HEK293 (cell line): Measurements from ENCODE around the gene MACO1.
A peak's percentile ranks its signal among the peaks of the same experiment; 100 is the strongest.

ENCODE experiments used
- BCL11A ChIP-seq: fragments of 450-650 bp; formaldehyde crosslinking; IDR thresholded peaks from 2 replicates; pipeline ENCODE4 v1.5.1; 2016; ENCODE audit warnings: low read depth, missing biosample characterization, missing genetic modification characterization
- HOXA7 ChIP-seq: sonication (generic); formaldehyde crosslinking; IDR thresholded peaks from 2 replicates; pipeline ENCODE4 v1.8.1; 2022; ENCODE audit warnings: missing genetic modification reagents, borderline replicate concordance
- KLF10 ChIP-seq: fragments of 450-650 bp; IDR thresholded peaks from 2 replicates; pipeline ENCODE4 v1.5.1; 2018; ENCODE audit warnings: missing biosample characterization, mild to moderate bottlenecking, missing genetic modification characterization
- ZBTB1 ChIP-seq: fragments of 450-650 bp; formaldehyde crosslinking; IDR thresholded peaks from 2 replicates; pipeline ENCODE4 v1.5.1; 2016; ENCODE audit warnings: missing biosample characterization, missing genetic modification characterization
- ZBTB20 ChIP-seq: fragments of 450-650 bp; formaldehyde crosslinking; IDR thresholded peaks from 2 replicates; pipeline ENCODE4 v1.5.1; 2016; ENCODE audit warnings: missing biosample characterization, missing genetic modification characterization
- ZBTB7A ChIP-seq: fragments of 450-650 bp; formaldehyde crosslinking; IDR thresholded peaks from 2 replicates; pipeline ENCODE4 v1.5.1; 2016; ENCODE audit warnings: low read depth, missing biosample characterization, missing genetic modification characterization
- ZNF114 ChIP-seq: fragments of 450-650 bp; formaldehyde crosslinking; IDR thresholded peaks from 2 replicates; pipeline ENCODE4 v1.5.0; 2017; ENCODE audit warnings: missing biosample characterization, missing genetic modification characterization
- ZNF157 ChIP-seq: fragments of 450-650 bp; formaldehyde crosslinking; IDR thresholded peaks from 2 replicates; pipeline ENCODE4 v1.5.1; 2016; ENCODE audit warnings: missing biosample characterization, missing genetic modification characterization
- ZNF2 ChIP-seq: fragments of 450-650 bp; formaldehyde crosslinking; IDR thresholded peaks from 2 replicates; pipeline ENCODE4 v1.5.1; 2016; ENCODE audit warnings: missing biosample characterization, missing genetic modification characterization
- ZNF202 ChIP-seq: fragments of 450-650 bp; formaldehyde crosslinking; IDR thresholded peaks from 2 replicates; pipeline ENCODE4 v1.5.1; 2016; ENCODE audit warnings: missing biosample characterization, missing genetic modification characterization, borderline replicate concordance
- ZNF214 ChIP-seq: fragments of 450-650 bp; formaldehyde crosslinking; IDR thresholded peaks from 2 replicates; pipeline ENCODE4 v1.5.1; 2017; ENCODE audit warnings: missing biosample characterization, mild to moderate bottlenecking, missing genetic modification characterization, borderline replicate concordance
- ZNF302 ChIP-seq: fragments of 450-650 bp; formaldehyde crosslinking; IDR thresholded peaks from 2 replicates; pipeline ENCODE4 v1.5.1; 2016; ENCODE audit warnings: missing biosample characterization, missing genetic modification characterization, low read depth
- ZNF341 ChIP-seq: fragments of 450-650 bp; formaldehyde crosslinking; IDR thresholded peaks from 2 replicates; pipeline ENCODE4; 2016; ENCODE audit warnings: low read depth, missing biosample characterization, missing genetic modification characterization
- ZNF350 ChIP-seq: fragments of 450-650 bp; formaldehyde crosslinking; IDR thresholded peaks from 2 replicates; pipeline ENCODE4 v1.5.0; 2017; ENCODE audit warnings: missing biosample characterization, mild to moderate bottlenecking, missing genetic modification characterization
- ZNF366 ChIP-seq: fragments of 450-650 bp; formaldehyde crosslinking; conservative IDR thresholded peaks from 2 replicates; pipeline ENCODE4 v1.5.1; 2016; ENCODE audit warnings: missing biosample characterization, missing genetic modification characterization
- ZNF394 ChIP-seq: fragments of 450-650 bp; formaldehyde crosslinking; IDR thresholded peaks from 2 replicates; pipeline ENCODE4 v1.5.1; 2016; ENCODE audit warnings: missing biosample characterization, missing genetic modification characterization, mild to moderate bottlenecking, moderate library complexity, borderline replicate concordance
- ZNF514 ChIP-seq: fragments of 450-650 bp; formaldehyde crosslinking; IDR thresholded peaks from 2 replicates; pipeline ENCODE4 v1.5.1; 2016; ENCODE audit warnings: missing biosample characterization, missing genetic modification characterization
- ZNF530 ChIP-seq: fragments of 450-650 bp; formaldehyde crosslinking; IDR thresholded peaks from 2 replicates; pipeline ENCODE4 v1.5.1; 2016; ENCODE audit warnings: low read depth, missing biosample characterization, missing genetic modification characterization
- ZNF555 ChIP-seq: fragments of 450-650 bp; formaldehyde crosslinking; conservative IDR thresholded peaks from 2 replicates; pipeline ENCODE4 v1.5.1; 2017; ENCODE audit warnings: missing biosample characterization, mild to moderate bottlenecking, missing genetic modification characterization, inconsistent platforms
- ZNF560 ChIP-seq: fragments of 450-650 bp; formaldehyde crosslinking; IDR thresholded peaks from 2 replicates; pipeline ENCODE4 v1.5.1; 2017; ENCODE audit warnings: missing biosample characterization, missing genetic modification characterization, borderline replicate concordance
- ZNF561 ChIP-seq: fragments of 450-650 bp; IDR thresholded peaks from 2 replicates; pipeline ENCODE4 v1.5.1; 2018; ENCODE audit warnings: missing biosample characterization, missing genetic modification characterization, borderline replicate concordance
- ZNF596 ChIP-seq: fragments of 450-650 bp; IDR thresholded peaks from 2 replicates; pipeline ENCODE4 v1.5.0; 2018; ENCODE audit warnings: missing biosample characterization, mild to moderate bottlenecking, missing genetic modification characterization, moderate library complexity
- ZNF610 ChIP-seq: fragments of 450-650 bp; formaldehyde crosslinking; IDR thresholded peaks from 2 replicates; pipeline ENCODE4 v1.5.1; 2016; ENCODE audit warnings: missing biosample characterization, missing genetic modification characterization, borderline replicate concordance
- ZNF621 ChIP-seq: fragments of 450-650 bp; formaldehyde crosslinking; IDR thresholded peaks from 2 replicates; pipeline ENCODE4 v1.5.1; 2017; ENCODE audit warnings: missing biosample characterization, missing genetic modification characterization
- ZNF654 ChIP-seq: fragments of 450-650 bp; formaldehyde crosslinking; IDR thresholded peaks from 2 replicates; pipeline ENCODE4 v1.5.1; 2016; ENCODE audit warnings: low read depth, missing biosample characterization, missing genetic modification characterization
- ZNF664 ChIP-seq: fragments of 450-650 bp; formaldehyde crosslinking; IDR thresholded peaks from 2 replicates; pipeline ENCODE4 v1.5.1; 2016; ENCODE audit warnings: missing biosample characterization, missing genetic modification characterization
- ZNF670 ChIP-seq: fragments of 450-650 bp; formaldehyde crosslinking; IDR thresholded peaks from 2 replicates; pipeline ENCODE4 v1.5.1; 2016; ENCODE audit warnings: missing biosample characterization, missing genetic modification characterization, low read depth
- ZNF707 ChIP-seq: fragments of 450-650 bp; formaldehyde crosslinking; IDR thresholded peaks from 2 replicates; pipeline ENCODE4 v1.5.1; 2016; ENCODE audit warnings: missing biosample characterization, missing genetic modification characterization
- ZNF747 ChIP-seq: fragments of 450-650 bp; formaldehyde crosslinking; IDR thresholded peaks from 2 replicates; pipeline ENCODE4 v1.5.1; 2016; ENCODE audit warnings: missing biosample characterization, missing genetic modification characterization
- ZNF791 ChIP-seq: fragments of 450-650 bp; formaldehyde crosslinking; IDR thresholded peaks from 2 replicates; pipeline ENCODE4 v1.5.1; 2016; ENCODE audit warnings: missing biosample characterization, missing genetic modification characterization
- ZNF837 ChIP-seq: fragments of 450-650 bp; formaldehyde crosslinking; IDR thresholded peaks from 2 replicates; pipeline ENCODE4 v1.5.1; 2016; ENCODE audit warnings: missing biosample characterization, missing genetic modification characterization
- ZNF843 ChIP-seq: fragments of 450-650 bp; formaldehyde crosslinking; IDR thresholded peaks from 2 replicates; pipeline ENCODE4 v1.5.1; 2016; ENCODE audit warnings: missing biosample characterization, missing genetic modification characterization
- TF ChIP-seq, protein P1 (sequence below): fragments of 450-650 bp; formaldehyde crosslinking; IDR thresholded peaks from 2 replicates; pipeline ENCODE4 v1.5.1; 2016; ENCODE audit warnings: missing biosample characterization, missing genetic modification characterization
- TF ChIP-seq, protein P2 (sequence below): fragments of 450-650 bp; formaldehyde crosslinking; IDR thresholded peaks from 2 replicates; pipeline ENCODE4 v1.5.0; 2017; ENCODE audit warnings: missing biosample characterization, missing genetic modification characterization, borderline replicate concordance
- TF ChIP-seq, protein P3 (sequence below): fragments of 450-650 bp; formaldehyde crosslinking; IDR thresholded peaks from 2 replicates; pipeline ENCODE4 v1.5.1; 2016; ENCODE audit warnings: missing biosample characterization, missing genetic modification characterization

The MACO1 gene

DNA sequence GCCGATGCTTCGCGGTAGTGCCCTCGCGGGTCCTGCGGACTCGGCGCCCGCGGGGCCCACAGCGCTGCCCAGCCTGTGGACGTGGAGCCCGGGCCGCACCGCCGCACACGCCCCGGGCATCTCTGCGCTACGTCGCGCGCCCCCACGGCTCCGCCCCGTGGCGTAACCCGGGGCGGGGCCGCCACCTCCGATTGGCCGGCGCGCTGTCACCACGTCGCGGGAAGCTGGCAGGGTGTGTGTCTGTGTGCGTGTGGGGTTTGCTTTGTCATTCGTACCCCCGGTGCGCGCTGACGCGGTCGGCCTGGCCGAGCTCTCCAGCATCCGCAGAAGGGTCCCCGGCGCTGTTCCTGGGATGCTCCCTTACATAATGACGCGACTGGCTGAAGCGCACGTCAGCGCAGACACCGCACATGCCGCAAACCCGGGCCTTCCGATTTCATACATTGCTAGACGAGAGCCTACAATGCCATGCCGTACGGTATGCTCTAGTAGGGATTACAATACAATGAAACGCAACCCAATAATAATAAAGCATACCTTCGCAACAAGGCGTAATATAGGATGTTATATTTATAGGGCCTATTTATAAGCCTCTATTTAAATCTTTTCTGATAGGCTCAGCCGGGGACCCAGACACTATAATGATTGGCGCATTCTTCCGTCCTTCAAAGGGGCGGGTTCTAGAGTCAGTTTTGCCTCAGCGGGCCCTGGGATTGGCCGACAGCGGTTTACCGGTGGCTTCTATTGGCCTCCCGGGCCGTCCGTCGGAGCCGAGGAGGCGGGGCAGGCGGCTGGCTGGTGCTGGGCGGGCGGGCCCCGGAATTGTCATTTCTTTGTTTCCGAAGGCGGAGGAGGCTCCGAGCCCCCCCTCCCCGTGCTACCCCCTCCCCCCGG is at the start of gene MACO1 (continued):
- TF ChIP-seq, protein P1, sequence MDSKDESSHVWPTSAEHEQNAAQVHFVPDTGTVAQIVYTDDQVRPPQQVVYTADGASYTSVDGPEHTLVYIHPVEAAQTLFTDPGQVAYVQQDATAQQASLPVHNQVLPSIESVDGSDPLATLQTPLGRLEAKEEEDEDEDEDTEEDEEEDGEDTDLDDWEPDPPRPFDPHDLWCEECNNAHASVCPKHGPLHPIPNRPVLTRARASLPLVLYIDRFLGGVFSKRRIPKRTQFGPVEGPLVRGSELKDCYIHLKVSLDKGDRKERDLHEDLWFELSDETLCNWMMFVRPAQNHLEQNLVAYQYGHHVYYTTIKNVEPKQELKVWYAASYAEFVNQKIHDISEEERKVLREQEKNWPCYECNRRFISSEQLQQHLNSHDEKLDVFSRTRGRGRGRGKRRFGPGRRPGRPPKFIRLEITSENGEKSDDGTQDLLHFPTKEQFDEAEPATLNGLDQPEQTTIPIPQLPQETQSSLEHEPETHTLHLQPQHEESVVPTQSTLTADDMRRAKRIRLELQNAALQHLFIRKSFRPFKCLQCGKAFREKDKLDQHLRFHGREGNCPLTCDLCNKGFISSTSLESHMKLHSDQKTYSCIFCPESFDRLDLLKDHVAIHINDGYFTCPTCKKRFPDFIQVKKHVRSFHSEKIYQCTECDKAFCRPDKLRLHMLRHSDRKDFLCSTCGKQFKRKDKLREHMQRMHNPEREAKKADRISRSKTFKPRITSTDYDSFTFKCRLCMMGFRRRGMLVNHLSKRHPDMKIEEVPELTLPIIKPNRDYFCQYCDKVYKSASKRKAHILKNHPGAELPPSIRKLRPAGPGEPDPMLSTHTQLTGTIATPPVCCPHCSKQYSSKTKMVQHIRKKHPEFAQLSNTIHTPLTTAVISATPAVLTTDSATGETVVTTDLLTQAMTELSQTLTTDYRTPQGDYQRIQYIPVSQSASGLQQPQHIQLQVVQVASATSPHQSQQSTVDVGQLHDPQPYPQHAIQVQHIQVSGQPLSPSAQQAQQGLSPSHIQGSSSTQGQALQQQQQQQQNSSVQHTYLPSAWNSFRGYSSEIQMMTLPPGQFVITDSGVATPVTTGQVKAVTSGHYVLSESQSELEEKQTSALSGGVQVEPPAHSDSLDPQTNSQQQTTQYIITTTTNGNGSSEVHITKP (tag by site-specific recombination), result peak; percentile 66
- TF ChIP-seq ZNF302 (tag by site-specific recombination) (no peak), HOXA7 (CRISPR knock-in tag) (no peak), ZNF202 (no peak), ZNF843 (tag by site-specific recombination) (no peak), ZNF654 (tag by site-specific recombination) (no peak), ZNF664 (no peak), ZBTB1 (tag by site-specific recombination) (no peak), ZNF555 (tag by site-specific recombination) (no peak), ZBTB7A (no peak), ZNF596 (tag by site-specific recombination) (no peak), ZNF114 (tag by site-specific recombination) (no peak), ZNF514 (no peak), ZNF350 (tag by site-specific recombination) (no peak), ZNF670 (tag by site-specific recombination) (no peak), ZNF2 (tag by site-specific recombination) (peak; percentile 26; the same call in 1 of the 2 replicates), ZNF561 (peak; percentile 76; the same call in 1 of the 2 replicates), ZBTB20 (peak; percentile 91), ZNF560 (no peak), ZNF747 (no peak), ZNF707 (tag by site-specific recombination) (no peak), KLF10 (tag by site-specific recombination) (peak; percentile 69), ZNF530 (no peak), ZNF157 (tag by site-specific recombination) (no peak), BCL11A (tag by site-specific recombination) (no peak), ZNF214 (tag by site-specific recombination) (no peak), ZNF621 (tag by site-specific recombination) (no peak), ZNF791 (tag by site-specific recombination) (no peak), ZNF394 (tag by site-specific recombination) (peak; percentile 51; the same call in 1 of the 2 replicates), ZNF837 (tag by site-specific recombination) (no peak), ZNF366 (no peak), ZNF610 (tag by site-specific recombination) (no peak), ZNF341 (tag by site-specific recombination) (peak; percentile 69)
- TF ChIP-seq, protein P2, sequence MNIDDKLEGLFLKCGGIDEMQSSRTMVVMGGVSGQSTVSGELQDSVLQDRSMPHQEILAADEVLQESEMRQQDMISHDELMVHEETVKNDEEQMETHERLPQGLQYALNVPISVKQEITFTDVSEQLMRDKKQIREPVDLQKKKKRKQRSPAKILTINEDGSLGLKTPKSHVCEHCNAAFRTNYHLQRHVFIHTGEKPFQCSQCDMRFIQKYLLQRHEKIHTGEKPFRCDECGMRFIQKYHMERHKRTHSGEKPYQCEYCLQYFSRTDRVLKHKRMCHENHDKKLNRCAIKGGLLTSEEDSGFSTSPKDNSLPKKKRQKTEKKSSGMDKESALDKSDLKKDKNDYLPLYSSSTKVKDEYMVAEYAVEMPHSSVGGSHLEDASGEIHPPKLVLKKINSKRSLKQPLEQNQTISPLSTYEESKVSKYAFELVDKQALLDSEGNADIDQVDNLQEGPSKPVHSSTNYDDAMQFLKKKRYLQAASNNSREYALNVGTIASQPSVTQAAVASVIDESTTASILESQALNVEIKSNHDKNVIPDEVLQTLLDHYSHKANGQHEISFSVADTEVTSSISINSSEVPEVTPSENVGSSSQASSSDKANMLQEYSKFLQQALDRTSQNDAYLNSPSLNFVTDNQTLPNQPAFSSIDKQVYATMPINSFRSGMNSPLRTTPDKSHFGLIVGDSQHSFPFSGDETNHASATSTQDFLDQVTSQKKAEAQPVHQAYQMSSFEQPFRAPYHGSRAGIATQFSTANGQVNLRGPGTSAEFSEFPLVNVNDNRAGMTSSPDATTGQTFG (tag by site-specific recombination), result no peak
- TF ChIP-seq, protein P3, sequence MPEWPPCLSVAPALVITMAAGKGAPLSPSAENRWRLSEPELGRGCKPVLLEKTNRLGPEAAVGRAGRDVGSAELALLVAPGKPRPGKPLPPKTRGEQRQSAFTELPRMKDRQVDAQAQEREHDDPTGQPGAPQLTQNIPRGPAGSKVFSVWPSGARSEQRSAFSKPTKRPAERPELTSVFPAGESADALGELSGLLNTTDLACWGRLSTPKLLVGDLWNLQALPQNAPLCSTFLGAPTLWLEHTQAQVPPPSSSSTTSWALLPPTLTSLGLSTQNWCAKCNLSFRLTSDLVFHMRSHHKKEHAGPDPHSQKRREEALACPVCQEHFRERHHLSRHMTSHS (tag by site-specific recombination), result no peak
